DOHH2 (cell line): ENCODE results near the gene SIDT1.

Experiments
- H3F3A ChIP-seq: fragments of 200-600 bp; sonication (generic), shearing (Covaris generic); 2 replicates; pipeline ENCODE4 v1.6.0; 2016; ENCODE audit warnings: antibody characterized with exemption, mild to moderate bottlenecking; ENCODE audit not compliant: control insufficient read depth, insufficient read depth
- H3K27ac ChIP-seq: fragments of 200-600 bp; sonication (generic); 2 replicates; pipeline ENCODE4 v1.5.1; 2014; ENCODE audit warnings: low read depth, mild to moderate bottlenecking, low read length, moderate library complexity
- H3K27me3 ChIP-seq: fragments of 200-600 bp; sonication (generic); 2 replicates; pipeline ENCODE4 v1.6.1; 2014; ENCODE audit warnings: mild to moderate bottlenecking, low read length, mixed read lengths; ENCODE audit not compliant: control insufficient read depth
- H3K36me3 ChIP-seq: fragments of 200-600 bp; sonication (generic); 2 replicates; pipeline ENCODE4 v1.6.1; 2014; ENCODE audit warnings: mild to moderate bottlenecking, low read length, moderate library complexity, mixed read lengths; ENCODE audit not compliant: control insufficient read depth
- H3K4me1 ChIP-seq: fragments of 200-600 bp; sonication (generic); 2 replicates; pipeline ENCODE4 v1.6.1; 2014; ENCODE audit warnings: mild to moderate bottlenecking, low read length, mixed read lengths; ENCODE audit not compliant: control insufficient read depth
- H3K4me2 ChIP-seq: fragments of 200-600 bp; sonication (generic); 2 replicates; pipeline ENCODE4 v1.6.0; 2014; ENCODE audit warnings: mild to moderate bottlenecking, low read length, moderate library complexity
- H3K4me3 ChIP-seq: fragments of 200-600 bp; sonication (generic); 2 replicates; pipeline ENCODE4 v1.5.1; 2014; ENCODE audit warnings: mild to moderate bottlenecking, low read length, mixed read lengths
- H3K79me2 ChIP-seq: fragments of 200-600 bp; sonication (generic); 2 replicates; pipeline ENCODE4 v1.6.1; 2014; ENCODE audit warnings: mild to moderate bottlenecking, low read length, mixed read lengths; ENCODE audit not compliant: control insufficient read depth
- H3K9me2 ChIP-seq: fragments of 200-600 bp; sonication (generic); replicated peaks from 2 replicates; pipeline ENCODE4 v1.6.1; 2014; ENCODE audit warnings: mild to moderate bottlenecking, low read length, mixed read lengths; ENCODE audit not compliant: control insufficient read depth
- H3K9me3 ChIP-seq: fragments of 200-600 bp; sonication (generic); 2 replicates; pipeline ENCODE4 v1.6.1; 2014; ENCODE audit warnings: antibody characterized with exemption, low read length, mixed read lengths; ENCODE audit not compliant: control insufficient read depth, insufficient read depth
- H4K20me1 ChIP-seq: fragments of 200-600 bp; sonication (generic); 2 replicates; pipeline ENCODE4 v1.6.0; 2014; ENCODE audit warnings: low read depth, mild to moderate bottlenecking, antibody characterized with exemption, low read length, moderate library complexity; ENCODE audit not compliant: control insufficient read depth, insufficient read depth
- EZH2phosphoT487 ChIP-seq: fragments of 200-600 bp; sonication (generic); IDR thresholded peaks from 2 replicates; pipeline ENCODE4 v1.6.1; 2017; ENCODE audit warnings: borderline replicate concordance, mild to moderate bottlenecking, antibody characterized with exemption, low read length, moderate library complexity, mixed read lengths
- TF ChIP-seq, protein P1 (sequence below): fragments of 200-600 bp; sonication (generic); IDR thresholded peaks from one replicate; pipeline ENCODE4 v1.5.1; 2014; ENCODE audit warnings: antibody characterized with exemption, mild to moderate bottlenecking, low read depth, low read length; ENCODE audit not compliant: poor library complexity, severe bottlenecking

Gene SIDT1

DNA sequence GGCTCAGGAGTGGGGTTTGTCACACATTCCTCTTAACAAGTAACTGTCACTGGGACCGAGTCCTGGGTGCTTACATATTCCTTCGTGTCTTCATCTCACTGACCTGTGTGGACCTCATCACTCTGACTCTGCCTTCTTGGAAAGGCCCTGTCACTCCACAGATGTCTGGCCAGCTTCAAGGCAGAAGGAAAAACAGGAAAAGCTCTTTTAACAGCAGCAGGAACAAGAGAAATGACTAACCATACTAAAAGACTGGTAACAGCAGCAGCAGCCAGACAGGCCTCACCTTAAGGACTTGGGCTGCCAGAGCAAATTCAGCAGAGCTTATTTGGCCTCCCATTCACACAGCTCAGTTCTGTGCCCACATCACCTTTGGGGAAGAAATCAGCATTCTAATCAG lies 96.0 kb downstream of the SIDT1 start:
- Histone ChIP-seq H3K9me2 (no peaks in the 10 kb centered on the region), H3F3A (no peaks in the 10 kb centered on the region), H3K27me3 (no peaks in the 10 kb centered on the region), H3K9me3 (no peaks in the 10 kb centered on the region), H3K4me3 (no peak overlapping the region), H3K79me2 (no peaks in the 10 kb centered on the region), H3K36me3 (no peaks in the 10 kb centered on the region), H3K27ac (no peak overlapping the region), H4K20me1 (no peaks in the 10 kb centered on the region), H3K4me2 (no peak overlapping the region), H3K4me1 (peaks cover 22% of the 10 kb centered on the region)
- no peak for TF ChIP-seq EZH2phosphoT487
- TF ChIP-seq, protein P1, sequence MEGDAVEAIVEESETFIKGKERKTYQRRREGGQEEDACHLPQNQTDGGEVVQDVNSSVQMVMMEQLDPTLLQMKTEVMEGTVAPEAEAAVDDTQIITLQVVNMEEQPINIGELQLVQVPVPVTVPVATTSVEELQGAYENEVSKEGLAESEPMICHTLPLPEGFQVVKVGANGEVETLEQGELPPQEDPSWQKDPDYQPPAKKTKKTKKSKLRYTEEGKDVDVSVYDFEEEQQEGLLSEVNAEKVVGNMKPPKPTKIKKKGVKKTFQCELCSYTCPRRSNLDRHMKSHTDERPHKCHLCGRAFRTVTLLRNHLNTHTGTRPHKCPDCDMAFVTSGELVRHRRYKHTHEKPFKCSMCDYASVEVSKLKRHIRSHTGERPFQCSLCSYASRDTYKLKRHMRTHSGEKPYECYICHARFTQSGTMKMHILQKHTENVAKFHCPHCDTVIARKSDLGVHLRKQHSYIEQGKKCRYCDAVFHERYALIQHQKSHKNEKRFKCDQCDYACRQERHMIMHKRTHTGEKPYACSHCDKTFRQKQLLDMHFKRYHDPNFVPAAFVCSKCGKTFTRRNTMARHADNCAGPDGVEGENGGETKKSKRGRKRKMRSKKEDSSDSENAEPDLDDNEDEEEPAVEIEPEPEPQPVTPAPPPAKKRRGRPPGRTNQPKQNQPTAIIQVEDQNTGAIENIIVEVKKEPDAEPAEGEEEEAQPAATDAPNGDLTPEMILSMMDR: no peak

DNA sequence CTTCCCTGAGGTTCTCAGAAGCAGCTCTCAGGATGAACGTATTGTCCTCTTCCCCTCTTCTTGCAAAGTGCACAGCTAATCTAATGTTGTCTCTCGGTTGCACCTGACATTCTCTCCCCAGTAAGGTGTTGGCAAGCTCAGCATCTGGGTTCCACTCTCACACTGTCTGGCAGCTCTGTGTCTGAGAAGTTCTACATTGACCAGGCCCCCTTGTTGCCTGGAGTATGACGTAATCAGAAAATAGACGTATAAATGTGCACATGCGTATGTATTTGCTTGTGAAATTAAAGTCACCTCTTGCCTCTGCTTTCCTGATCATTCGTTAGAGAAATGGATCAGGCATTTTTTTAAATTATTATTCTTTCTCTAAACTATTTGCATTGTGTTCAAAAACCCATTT lies 96.4 kb downstream of the SIDT1 start:
- Histone ChIP-seq H3K9me3 (no peaks in the 10 kb centered on the region), H3K4me1 (peaks cover 22% of the 10 kb centered on the region), H3K9me2 (no peaks in the 10 kb centered on the region), H3K4me2 (no peak overlapping the region), H3K4me3 (no peak overlapping the region), H4K20me1 (no peaks in the 10 kb centered on the region), H3K36me3 (no peaks in the 10 kb centered on the region), H3K27ac (no peak overlapping the region), H3F3A (no peaks in the 10 kb centered on the region), H3K79me2 (no peaks in the 10 kb centered on the region), H3K27me3 (no peaks in the 10 kb centered on the region)
- TF ChIP-seq, protein P1: no peak
- no peak for TF ChIP-seq EZH2phosphoT487

DNA sequence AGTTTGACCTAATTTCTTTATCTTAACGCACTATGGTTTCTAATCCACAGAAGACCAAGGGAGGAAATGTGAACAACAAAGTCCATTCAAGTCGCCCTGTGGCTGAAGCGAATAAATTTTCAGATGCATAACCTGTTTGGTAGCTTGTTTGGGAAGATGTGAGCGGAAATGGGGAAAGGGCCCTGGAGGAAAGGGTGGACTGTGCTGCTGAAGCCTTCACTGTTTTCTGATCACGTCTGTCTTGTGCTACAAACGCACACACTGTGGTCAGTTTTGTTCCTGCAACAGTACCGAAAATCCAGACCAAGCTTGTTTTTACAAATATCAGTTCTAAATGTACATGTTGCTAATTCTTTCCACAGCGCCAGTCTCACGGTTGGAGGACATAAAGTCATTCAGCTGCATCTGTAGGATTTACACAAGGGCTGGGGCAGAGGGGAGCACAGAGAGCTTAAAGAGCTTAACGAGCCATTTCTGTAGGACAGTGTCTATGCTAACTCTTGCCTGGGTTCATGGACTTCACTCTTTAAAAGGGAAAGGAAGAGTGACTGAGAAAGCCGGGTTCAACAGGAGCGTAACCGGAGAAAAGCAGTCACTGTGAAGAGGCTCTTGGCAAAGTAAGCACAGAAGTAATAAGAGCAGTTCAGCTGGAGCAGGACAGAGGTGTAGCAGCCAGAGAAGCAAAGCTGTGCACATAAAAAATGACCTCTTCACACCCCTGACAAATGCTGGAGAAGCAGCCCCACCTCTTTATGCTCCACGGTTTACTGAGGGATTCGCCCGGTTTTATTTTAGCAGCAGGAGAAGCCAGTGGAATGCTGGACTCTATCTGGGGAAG lies 97.4 kb downstream of the SIDT1 start:
- Histone ChIP-seq H3K36me3 (no peaks in the 10 kb centered on the region), H3K9me3 (no peaks in the 10 kb centered on the region), H3K4me2 (no peak overlapping the region), H3K79me2 (no peaks in the 10 kb centered on the region), H3K27me3 (no peaks in the 10 kb centered on the region), H3K4me3 (no peak overlapping the region), H4K20me1 (no peaks in the 10 kb centered on the region), H3K9me2 (no peaks in the 10 kb centered on the region), H3F3A (no peaks in the 10 kb centered on the region), H3K27ac (no peak overlapping the region), H3K4me1 (peaks cover 22% of the 10 kb centered on the region)
- TF ChIP-seq EZH2phosphoT487: no peak
- TF ChIP-seq, protein P1: no peak
